ENCODE measurements around the gene PAX2. TPM values are rescaled to one million over a fixed set of nuclear protein-coding genes. Genes with fewer than 3 reads are reported as not detected.

PAX2 gene
- total RNA-seq, 1 experiment from 2014 or later = 0.45 TPM

- H3K27ac Mint-ChIP-seq (ENCODE audit: unreplicated experiment) = no peak overlapping the region
- no peak for TF ChIP-seq CTCF (IDR thresholded peaks at IDR 0.05; ENCODE audit: insufficient read depth in 1 of 2, low read depth in 1 of 2, low read length in 1 of 2, severe bottlenecking in 1 of 2, unreplicated experiment in 1 of 2)
- intact Hi-C loops (cut with micrococcal nuclease; ENCODE audit: unreplicated experiment) = loop anchor here (5.0 kb wide), 1 partner anchor 42 kb away; no protein-coding TSS in a partner anchor
- H3K4me1 ChIP-seq = peaks cover 23% of the 10 kb centered on the region
- H3K9me3 ChIP-seq = no peaks in the 10 kb centered on the region
- H3K4me3 Mint-ChIP-seq (ENCODE audit: unreplicated experiment) = no peak overlapping the region
- POLR2A ChIA-PET = no interaction called here
- CTCF ChIA-PET = interaction anchor here (0.6 to 1.0 kb wide), 3 partner anchors 17 to 163 kb away, joined by 3 to 4 read pairs (median 3); no protein-coding TSS in a partner anchor
- peak in 1 of 2 experiments; percentile 14 for DNase-seq
- peaks cover 15% of the 10 kb centered on the region for H3K4me1 Mint-ChIP-seq (ENCODE audit: low read depth, unreplicated experiment)
- no TSS peak for BruUV-seq (replicated peaks)
- no peaks in the 10 kb centered on the region for H3K9me3 Mint-ChIP-seq (ENCODE audit: unreplicated experiment)
- no peaks in the 10 kb centered on the region for H3K36me3 ChIP-seq (ENCODE audit: control insufficient read depth, insufficient read depth, low read length)
- no peaks in the 10 kb centered on the region for H3K27me3 ChIP-seq (replicated peaks; ENCODE audit: control insufficient read depth, insufficient read depth, low read length)
- peaks cover 7% of the 10 kb centered on the region for H3K27me3 Mint-ChIP-seq (ENCODE audit: insufficient read depth, unreplicated experiment)
- H3K4me3 ChIP-seq (ENCODE audit: low read depth, low read length) = no peak overlapping the region
- no peaks in the 10 kb centered on the region for H3K36me3 Mint-ChIP-seq (ENCODE audit: insufficient read depth, unreplicated experiment)
These were observed 20.8 kb upstream of the PAX2 start for GRCh38 chr10:100724531-100725027.

DNA sequence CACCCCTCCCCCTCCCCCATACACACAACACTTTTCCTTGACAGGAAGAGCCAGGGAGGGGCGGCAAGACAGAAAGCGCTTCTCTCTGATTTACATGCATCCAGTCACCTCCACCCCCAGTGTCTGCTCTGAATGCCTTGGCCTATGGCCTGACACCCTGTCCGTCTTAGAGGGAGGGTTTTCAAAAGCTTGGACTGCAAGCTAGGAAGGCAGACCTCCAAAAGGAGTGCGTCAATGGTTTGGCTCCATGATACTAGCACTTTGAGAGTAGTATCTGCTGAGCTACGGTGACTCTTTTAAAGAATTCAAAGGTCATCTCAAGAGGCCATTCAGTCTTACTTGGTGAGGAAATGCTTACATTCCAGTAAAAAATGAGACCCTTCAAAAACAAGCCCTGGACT lies 20.3 kb upstream of the PAX2 start:
- peaks cover 23% of the 10 kb centered on the region for H3K4me1 ChIP-seq
- ChIA-PET POLR2A (no interaction called here), CTCF (interaction anchor here (0.7 to 1.0 kb wide), 3 partner anchors 17 to 163 kb away, joined by 3 read pairs; no protein-coding TSS in a partner anchor)
- H3K9me3 ChIP-seq = no peaks in the 10 kb centered on the region
- H3K4me3 ChIP-seq (ENCODE audit: low read depth, low read length) = no peak overlapping the region
- H3K4me3 Mint-ChIP-seq (ENCODE audit: unreplicated experiment) = no peak overlapping the region
- DNase-seq = peak in 1 of 2 experiments; percentile 21
- intact Hi-C loops (cut with micrococcal nuclease; ENCODE audit: unreplicated experiment) = loop anchor here (5.0 kb wide), 1 partner anchor 43 kb away; no protein-coding TSS in a partner anchor
- peaks cover 17% of the 10 kb centered on the region for H3K4me1 Mint-ChIP-seq (ENCODE audit: low read depth, unreplicated experiment)
- peaks cover 8% of the 10 kb centered on the region for H3K27me3 Mint-ChIP-seq (ENCODE audit: insufficient read depth, unreplicated experiment)
- H3K36me3 Mint-ChIP-seq (ENCODE audit: insufficient read depth, unreplicated experiment) = no peaks in the 10 kb centered on the region
- BruUV-seq (replicated peaks) = no TSS peak
- H3K9me3 Mint-ChIP-seq (ENCODE audit: unreplicated experiment) = no peaks in the 10 kb centered on the region
- TF ChIP-seq CTCF (IDR thresholded peaks at IDR 0.05; ENCODE audit: insufficient read depth in 1 of 2, low read depth in 1 of 2, low read length in 1 of 2, severe bottlenecking in 1 of 2, unreplicated experiment in 1 of 2) = no peak
- no peaks in the 10 kb centered on the region for H3K36me3 ChIP-seq (ENCODE audit: control insufficient read depth, insufficient read depth, low read length)
- H3K27ac Mint-ChIP-seq (ENCODE audit: unreplicated experiment) = no peak overlapping the region
- no peaks in the 10 kb centered on the region for H3K27me3 ChIP-seq (replicated peaks; ENCODE audit: control insufficient read depth, insufficient read depth, low read length)

GRCh38 chr10:100725869-100726426 lies 19.4 kb upstream of the PAX2 start:
- DNase-seq = peak in 1 of 2 experiments; percentile 26
- H3K27ac Mint-ChIP-seq (ENCODE audit: unreplicated experiment) = no peak overlapping the region
- H3K36me3 Mint-ChIP-seq (ENCODE audit: insufficient read depth, unreplicated experiment) = peaks cover 2% of the 10 kb centered on the region
- Histone ChIP-seq H3K9me3 (no peaks in the 10 kb centered on the region), H3K4me1 (peaks cover 23% of the 10 kb centered on the region), H3K36me3 (ENCODE audit: control insufficient read depth, insufficient read depth, low read length) (no peaks in the 10 kb centered on the region), H3K4me3 (ENCODE audit: low read depth, low read length) (no peak overlapping the region), H3K27me3 (replicated peaks; ENCODE audit: control insufficient read depth, insufficient read depth, low read length) (no peaks in the 10 kb centered on the region)
- BruUV-seq (replicated peaks) = no TSS peak
- CTCF ChIA-PET = no interaction called here
- TF ChIP-seq CTCF (IDR thresholded peaks at IDR 0.05; ENCODE audit: insufficient read depth in 1 of 2, low read depth in 1 of 2, low read length in 1 of 2, severe bottlenecking in 1 of 2, unreplicated experiment in 1 of 2) = no peak
- POLR2A ChIA-PET = no interaction called here
- no peaks in the 10 kb centered on the region for H3K9me3 Mint-ChIP-seq (ENCODE audit: unreplicated experiment)
- no peak overlapping the region for H3K4me3 Mint-ChIP-seq (ENCODE audit: unreplicated experiment)
- peaks cover 10% of the 10 kb centered on the region for H3K27me3 Mint-ChIP-seq (ENCODE audit: insufficient read depth, unreplicated experiment)
- H3K4me1 Mint-ChIP-seq (ENCODE audit: low read depth, unreplicated experiment) = peaks cover 21% of the 10 kb centered on the region
- intact Hi-C loops (cut with micrococcal nuclease; ENCODE audit: unreplicated experiment) = loop anchor here (5.0 kb wide), 1 partner anchor 44 kb away; no protein-coding TSS in a partner anchor

Measured in Caco-2 (cell line).